Measurements from ENCODE around the gene KRT82. TPM values are rescaled to one million over a fixed set of nuclear protein-coding genes. Genes with fewer than 3 reads are reported as not detected.

KRT82 gene
- total RNA-seq, 4 donors from 2014 or later = 1.3 to 40.7 (median 7.6) TPM

DNA sequence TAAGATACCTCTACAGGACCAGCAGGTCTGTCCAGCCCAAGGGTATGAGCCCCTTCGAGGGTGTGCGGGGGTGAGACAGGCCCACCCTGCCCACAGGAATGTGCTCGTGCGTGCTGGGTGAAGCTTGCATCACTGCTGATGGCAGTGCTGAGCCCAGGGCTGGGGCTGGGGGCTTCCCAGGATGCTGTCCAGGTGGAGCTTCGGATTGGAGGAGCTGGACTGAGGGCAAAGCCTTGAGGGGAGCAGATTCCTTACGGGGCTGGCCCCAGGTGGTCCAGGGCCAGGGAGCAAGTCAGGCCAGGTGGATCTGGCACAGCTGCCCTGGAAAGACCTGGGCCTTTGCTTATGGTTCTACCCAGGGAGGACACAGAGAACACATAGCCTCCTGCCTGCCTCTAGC lies 36.3 kb downstream of the KRT82 start:
- H3K4me3 ChIP-seq = no peak overlapping the region
- no peaks in the 10 kb centered on the region for H3K36me3 ChIP-seq
- H3K27me3 ChIP-seq = no peaks in the 10 kb centered on the region
- no peak overlapping the region for H3K27ac ChIP-seq
- no peak for DNase-seq (ENCODE audit: low spot score in 2 of 2)
- no CpG with 5 or more reads among the region's 6 CpGs for WGBS
- peaks cover 14% of the 10 kb centered on the region for H3K4me1 ChIP-seq
- no peaks in the 10 kb centered on the region for H3K9me3 ChIP-seq
- TF ChIP-seq POLR2AphosphoS5 (IDR thresholded peaks at IDR 0.05) = no peak

GRCh38 chr12:52369211-52369610 lies 36.9 kb downstream of the KRT82 start:
- DNase-seq (ENCODE audit: low spot score in 2 of 2) = no peak
- TF ChIP-seq POLR2AphosphoS5 (IDR thresholded peaks at IDR 0.05) = no peak
- TF ChIP-seq CTCF (IDR thresholded peaks at IDR 0.05) = no peak
- TF ChIP-seq EP300 (IDR thresholded peaks at IDR 0.05) = no peak
- no peak for TF ChIP-seq POLR2A (IDR thresholded peaks at IDR 0.05)
- no peaks in the 10 kb centered on the region for H3K36me3 ChIP-seq

GRCh38 chr12:52368508-52368907 lies 37.6 kb downstream of the KRT82 start:
- TF ChIP-seq POLR2AphosphoS5 (IDR thresholded peaks at IDR 0.05) = no peak
- TF ChIP-seq EP300 (IDR thresholded peaks at IDR 0.05) = no peak
- TF ChIP-seq CTCF (IDR thresholded peaks at IDR 0.05) = no peak
- TF ChIP-seq POLR2A (IDR thresholded peaks at IDR 0.05) = no peak
- 95% methylated on average over 3 of the region's 3 CpGs for WGBS
- H3K27ac ChIP-seq = no peak overlapping the region
- peaks cover 14% of the 10 kb centered on the region for H3K4me1 ChIP-seq
- no peaks in the 10 kb centered on the region for H3K36me3 ChIP-seq
- no peaks in the 10 kb centered on the region for H3K27me3 ChIP-seq
- DNase-seq (ENCODE audit: low spot score in 2 of 2) = no peak
- H3K9me3 ChIP-seq = no peaks in the 10 kb centered on the region
- no peak overlapping the region for H3K4me3 ChIP-seq

More at GRCh38 chr12:52369211-52369610, 36.9 kb downstream of the KRT82 start:
- no peaks in the 10 kb centered on the region for H3K9me3 ChIP-seq
- H3K4me3 ChIP-seq = no peak overlapping the region
- H3K4me1 ChIP-seq = peaks cover 14% of the 10 kb centered on the region
- 72% methylated on average over 2 of the region's 3 CpGs for WGBS
- no peak overlapping the region for H3K27ac ChIP-seq
- H3K27me3 ChIP-seq = no peaks in the 10 kb centered on the region

DNA sequence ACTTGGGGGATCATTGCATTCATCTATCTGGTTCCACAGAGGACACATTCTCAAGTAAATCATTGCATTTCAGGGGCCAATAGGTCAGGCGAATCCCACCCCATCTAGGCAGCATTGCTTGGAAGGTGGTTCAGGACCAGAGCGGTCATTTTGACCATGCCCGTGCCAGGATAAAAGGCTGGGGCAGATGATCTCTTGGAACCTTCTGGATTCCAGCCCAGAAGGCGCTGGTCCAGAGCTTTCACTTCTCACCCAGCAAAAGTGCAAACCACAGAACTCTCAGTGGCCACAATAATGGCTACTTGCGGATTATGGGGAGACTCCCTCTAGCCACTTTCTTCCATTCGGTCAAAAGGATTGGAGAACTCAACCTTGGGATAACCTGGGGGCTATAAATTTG lies 38.3 kb downstream of the KRT82 start:
- Histone ChIP-seq H3K9me3 (no peaks in the 10 kb centered on the region), H3K4me1 (peaks cover 14% of the 10 kb centered on the region), H3K27me3 (no peaks in the 10 kb centered on the region), H3K27ac (no peak overlapping the region), H3K4me3 (no peak overlapping the region), H3K36me3 (no peaks in the 10 kb centered on the region)
- TF ChIP-seq CTCF (IDR thresholded peaks at IDR 0.05) = no peak
- DNase-seq (ENCODE audit: low spot score in 2 of 2) = no peak
- WGBS = no CpG with 5 or more reads among the region's 6 CpGs

- Histone ChIP-seq H3K9me3 (no peaks in the 10 kb centered on the region), H3K4me1 (peaks cover 8% of the 10 kb centered on the region), H3K36me3 (no peaks in the 10 kb centered on the region), H3K4me3 (no peak within 1 kb of the TSS), H3K27me3 (no peaks in the 10 kb centered on the region), H3K27ac (no peak within 1 kb of the TSS)
- TF ChIP-seq CTCF (IDR thresholded peaks at IDR 0.05) (no peak), EP300 (IDR thresholded peaks at IDR 0.05) (no peak), POLR2AphosphoS5 (IDR thresholded peaks at IDR 0.05) (no peak), POLR2A (IDR thresholded peaks at IDR 0.05) (no peak)
- WGBS = 85% methylated on average over 30 of the region's 42 CpGs
- DNase-seq (ENCODE audit: low spot score in 2 of 2) = no peak
These were observed 39.2 kb downstream of the KRT82 start, which contains the start of gene KRT85 for GRCh38 chr12:52366738-52367485. Gene KRT85 (minus strand): TSS chr12:52367481. CDS start chr12:52367405, 76 bp downstream.

Data from suprapubic skin (tissue), 4 donors.